HG03575 (cell line): Measurements from ENCODE around the gene KRT4.
"Not testable (repeated sequence)": the region's sequence is repeated elsewhere in the genome, so short reads cannot be mapped to it uniquely, and the experiment has no call there.

Source experiments
- ATAC-seq: cut with Tn5 transposase; IDR thresholded peaks from one replicate; pipeline ENCODE4 v1.9.1; 2021; ENCODE audit not compliant: unreplicated experiment, insufficient number of reproducible peaks, low FRiP score; ENCODE audit errors: extremely low read depth

KRT4 gene

GRCh38 chr12:52813885-52814709, at the start of gene KRT4:
TSS of gene KRT4 (minus strand) at chr12:52814116. CDS start at chr12:52814058, 58 bp downstream.
- ATAC-seq, result no peak

- ATAC-seq, result no peak
Observed at GRCh38 chr12:52862023-52862422, 48.1 kb upstream of the KRT4 start.

- no peak for ATAC-seq
Observed at GRCh38 chr12:52861511-52861910, 47.6 kb upstream of the KRT4 start.

DNA sequence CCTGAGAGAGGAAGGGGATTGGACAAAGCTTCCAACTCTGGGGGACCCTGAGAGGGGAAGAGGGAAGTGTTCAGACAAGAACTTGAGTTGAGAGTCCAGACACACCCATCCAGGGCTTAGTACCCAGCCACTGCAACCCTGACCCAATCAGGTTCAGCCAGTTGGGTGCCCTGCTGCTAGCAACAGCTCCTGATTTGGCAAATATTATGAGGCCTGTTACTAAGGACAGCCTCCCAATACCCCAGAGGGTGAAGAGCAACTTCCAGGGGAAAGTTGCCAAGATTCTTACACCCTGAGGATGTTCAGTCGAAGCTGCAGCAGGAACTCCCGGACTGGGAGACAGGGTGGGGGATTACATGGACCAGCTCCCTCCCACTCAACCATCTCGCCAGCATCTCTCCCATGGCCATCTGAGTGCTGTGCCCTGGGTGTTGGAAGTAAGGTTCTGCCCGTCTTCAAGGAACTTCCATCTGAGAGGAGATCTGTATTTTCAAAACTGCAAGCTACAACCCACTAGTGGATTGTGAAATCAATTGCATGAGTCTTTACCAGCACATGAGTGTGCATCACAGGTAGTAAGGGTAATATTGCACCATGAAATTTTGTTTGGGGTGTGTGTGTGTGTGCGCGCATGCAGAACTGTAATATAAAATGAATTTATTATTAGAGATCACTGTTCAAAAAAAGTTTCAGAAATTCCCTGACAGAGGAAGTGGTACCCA, 46.3 kb upstream of the KRT4 start:
- ATAC-seq, result no peak

GRCh38 chr12:52857500-52857899, 43.6 kb upstream of the KRT4 start:
- ATAC-seq, result no peak

DNA sequence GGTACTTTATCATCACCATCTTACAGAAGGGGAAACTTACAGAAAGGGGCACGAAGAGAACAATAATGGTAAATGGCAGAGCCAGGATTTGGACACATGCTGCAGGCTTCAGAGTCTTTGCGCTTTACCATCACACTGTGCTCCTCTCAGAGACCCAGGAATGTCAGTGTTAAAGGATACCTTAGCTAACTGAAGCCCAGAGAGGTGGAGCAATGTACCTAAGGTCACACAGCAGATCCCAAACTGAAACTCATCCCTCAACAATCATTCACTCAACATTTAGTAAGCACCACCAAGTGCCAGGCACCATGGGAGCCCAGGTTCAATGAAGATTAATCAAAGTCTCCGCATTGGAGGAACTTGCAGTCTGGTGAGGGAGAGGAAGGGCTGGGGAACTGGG, 42.9 kb upstream of the KRT4 start:
- no peak for ATAC-seq

DNA sequence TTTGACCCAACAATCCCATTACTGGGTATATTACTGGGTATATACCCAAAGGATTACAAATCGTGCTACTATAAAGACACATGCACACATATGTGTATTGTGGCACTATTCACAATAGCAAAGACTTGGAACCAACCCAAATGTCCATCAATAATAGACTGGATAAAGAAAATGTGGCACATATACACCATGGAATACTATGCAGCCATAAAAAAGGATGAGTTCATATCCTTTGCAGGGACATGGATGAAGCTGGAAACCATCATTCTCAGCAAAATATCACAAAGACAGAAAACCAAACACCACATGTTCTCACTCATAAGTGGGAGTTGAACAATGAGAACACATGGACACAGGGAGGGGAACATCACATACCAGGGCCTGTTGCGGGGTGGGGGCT, 42.2 kb upstream of the KRT4 start:
- ATAC-seq, result not testable (repeated sequence)

GRCh38 chr12:52851787-52852186, 37.9 kb upstream of the KRT4 start:
- no peak for ATAC-seq

DNA sequence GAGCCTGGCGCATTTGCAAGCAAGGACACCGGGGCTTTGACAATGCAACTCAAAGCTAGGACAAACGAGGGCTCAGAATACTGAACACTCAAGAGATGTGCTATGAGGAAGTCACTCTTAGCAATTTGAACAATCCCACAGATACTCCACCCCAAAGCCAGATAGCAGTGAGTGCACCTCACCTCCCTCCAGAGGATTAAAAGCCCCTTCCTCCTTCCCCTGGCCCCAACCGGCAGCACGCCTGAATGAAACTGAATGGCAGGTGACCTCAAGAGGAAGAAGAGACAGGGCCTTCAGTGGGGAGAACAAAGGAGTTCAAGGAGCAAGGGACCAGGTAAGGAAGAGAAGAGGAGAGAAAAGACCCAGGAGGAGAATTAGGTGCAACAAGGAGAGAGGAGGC, 36.8 kb upstream of the KRT4 start:
- ATAC-seq, result no peak

- ATAC-seq, result no peak
Observed at GRCh38 chr12:52849511-52849910, 35.6 kb upstream of the KRT4 start.

GRCh38 chr12:52848661-52849255, 34.8 kb upstream of the KRT4 start, which contains the start of gene KRT78:
TSS of gene KRT78 (minus strand) at chr12:52848994. CDS start at chr12:52848930, 64 bp downstream.
- ATAC-seq, result no peak

- ATAC-seq, result no peak
Observed at GRCh38 chr12:52847335-52848102, 33.6 kb upstream of the KRT4 start.

DNA sequence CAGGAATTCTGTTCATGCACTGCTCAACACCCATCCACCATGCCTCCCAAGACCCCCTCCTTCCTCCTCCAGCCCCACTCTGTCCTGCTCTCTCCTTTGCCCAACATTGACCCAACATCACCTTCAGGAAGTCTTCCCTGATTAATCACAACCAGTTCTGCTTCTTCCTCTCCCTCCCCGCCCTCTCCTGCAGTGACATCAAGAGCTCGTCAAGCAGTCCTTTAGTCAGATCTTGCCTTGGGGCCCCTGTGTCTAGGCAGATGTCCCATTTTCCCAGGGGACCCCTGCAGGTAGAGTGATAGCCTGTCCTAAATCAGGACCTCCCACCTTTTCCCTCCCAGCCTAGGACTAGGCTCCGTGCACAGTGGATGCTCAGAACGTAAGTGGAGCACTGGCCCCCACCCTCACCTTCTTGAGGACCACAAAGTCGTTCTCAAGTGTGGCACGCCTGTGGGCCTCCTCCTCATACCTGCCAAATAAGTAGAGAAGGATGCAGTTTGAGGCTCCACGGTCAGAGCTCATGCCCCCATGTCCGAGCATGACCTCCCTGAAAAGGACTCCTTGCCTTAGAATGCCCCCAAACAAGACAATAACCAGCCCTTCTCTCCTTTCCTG, 32.5 kb upstream of the KRT4 start:
- no peak for ATAC-seq

GRCh38 chr12:52845946-52846345, 32.0 kb upstream of the KRT4 start:
- ATAC-seq, result no peak

DNA sequence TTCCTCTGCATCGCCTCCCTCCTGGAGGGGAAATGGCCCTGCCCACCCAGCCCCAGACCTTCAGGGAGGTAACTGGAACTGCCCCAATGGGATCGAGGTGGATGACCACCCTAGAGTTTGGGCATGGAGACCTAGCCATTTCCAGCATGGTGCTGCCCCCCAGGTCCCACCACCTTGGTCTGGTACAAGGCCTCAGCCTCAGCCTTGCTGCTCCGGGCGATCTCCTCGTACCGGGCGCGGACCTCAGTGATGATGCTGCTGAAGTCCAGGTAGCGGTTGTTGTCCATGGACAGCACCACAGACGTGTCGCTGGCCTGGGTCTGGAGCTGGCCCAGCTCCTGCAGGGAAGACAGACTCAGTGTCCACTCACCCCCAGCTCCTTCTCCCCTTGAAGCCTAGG, 30.5 kb upstream of the KRT4 start:
- ATAC-seq, result no peak

DNA sequence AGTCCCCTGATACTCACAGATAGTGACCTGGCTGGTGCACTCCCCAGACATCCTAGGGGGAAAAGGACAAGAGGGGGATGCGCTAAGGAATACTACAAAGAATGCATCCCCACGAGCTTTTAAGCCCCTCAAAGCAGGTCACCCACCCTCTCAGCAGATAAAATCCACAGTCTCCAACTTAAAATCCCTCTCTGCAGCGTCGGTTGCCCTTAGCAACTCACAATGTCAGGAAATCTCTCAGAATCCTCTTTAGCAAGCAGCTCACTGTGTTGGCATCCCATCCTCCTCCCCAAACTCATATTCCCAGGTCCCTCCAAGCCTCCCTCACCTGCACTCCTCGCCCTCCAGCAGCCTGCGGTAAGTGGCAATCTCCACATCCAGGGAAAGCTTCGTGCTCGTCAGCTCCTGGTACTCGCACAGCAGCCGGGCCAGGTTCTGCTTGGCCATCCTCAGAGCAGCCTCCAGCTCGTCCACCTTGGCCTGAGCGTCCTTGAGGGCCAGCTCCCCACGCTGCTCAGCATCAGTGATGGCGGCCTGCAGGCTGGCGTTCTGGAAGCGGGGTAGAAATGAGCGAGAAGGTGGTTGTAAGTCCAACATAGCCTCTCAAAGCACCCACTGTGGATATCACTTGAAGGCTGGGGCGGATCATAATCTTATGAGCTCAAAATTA, 25.7 kb upstream of the KRT4 start:
- ATAC-seq, result no peak

DNA sequence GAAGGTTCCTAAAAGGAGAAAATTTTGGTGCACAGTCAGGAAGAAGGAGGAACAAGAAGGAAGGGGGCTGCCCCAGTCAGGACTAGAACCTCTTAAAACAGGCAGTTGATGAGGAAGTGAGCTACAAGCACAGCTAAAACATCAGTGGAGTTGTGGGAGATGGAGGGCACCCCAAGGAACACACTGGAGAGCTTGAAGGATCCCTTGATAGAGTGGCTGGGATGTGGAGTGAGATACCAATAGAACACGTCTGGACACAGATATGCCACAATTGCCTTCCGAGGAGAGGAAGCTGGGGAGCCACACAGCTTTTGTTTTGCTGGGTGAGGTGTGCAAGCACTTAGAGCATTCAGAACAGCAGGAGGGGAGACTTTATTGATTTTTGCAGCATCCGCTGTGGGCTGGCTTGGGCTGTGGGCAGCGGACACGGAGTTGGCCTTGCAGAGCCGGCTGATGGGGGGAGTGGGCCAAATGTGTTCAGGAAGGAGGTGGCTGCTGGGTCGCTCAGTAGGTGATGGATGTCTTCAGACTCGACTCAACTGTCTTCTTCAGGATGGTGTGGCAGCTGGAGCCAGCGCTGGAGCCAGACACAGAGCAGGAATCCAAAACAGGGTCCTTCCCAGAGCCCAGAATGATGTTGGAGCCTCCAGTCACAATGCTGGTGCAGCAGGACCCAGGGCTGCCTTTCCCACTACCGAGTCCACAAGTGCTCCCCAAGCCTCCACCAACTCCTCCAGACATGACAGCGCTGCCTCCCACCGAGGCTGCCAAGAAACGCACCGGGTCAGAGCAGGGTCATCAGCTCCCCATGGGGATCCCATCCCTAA, 24.9 kb upstream of the KRT4 start:
- ATAC-seq, result no peak
